Mucosa of descending colon (tissue), 3 donors: ENCODE results near the gene AAMDC. TPM values are rescaled to one million over a fixed set of nuclear protein-coding genes. Genes with fewer than 3 reads are reported as not detected.
"Not testable (repeated sequence)": the region's sequence is repeated elsewhere in the genome, so short reads cannot be mapped to it uniquely, and the experiment has no call there.

Experiments used
- ATAC-seq: fragments of 200-7000 bp; cut with Tn5 transposase; one replicate; pipeline ENCODE4 v1.9.1; 2020; ENCODE audit warnings: mild to moderate bottlenecking, moderate library complexity
- DNase-seq, 3 donors: peaks; one replicate each; pipeline ENCODE4 v3.0.0-alpha.2; 2020
- H3K36me3 ChIP-seq: fragments of 200-600 bp; one replicate; pipeline ENCODE4 v1.8.0; 2021; ENCODE audit warnings: low read depth, mild to moderate bottlenecking
- H3K4me1 ChIP-seq: fragments of 200-600 bp; one replicate; pipeline ENCODE4 v1.8.0; 2021; ENCODE audit warnings: low read depth, mild to moderate bottlenecking
- H3K4me3 ChIP-seq: fragments of 200-600 bp; one replicate; pipeline ENCODE4 v1.8.0; 2021; ENCODE audit warnings: mild to moderate bottlenecking
- H3K9me3 ChIP-seq: fragments of 200-600 bp; one replicate; pipeline ENCODE4 v1.8.0; 2021; ENCODE audit warnings: mild to moderate bottlenecking
- intact Hi-C, 2 donors: fragments of 100-400 bp; cut with DNase I in 1 of 2; cut with micrococcal nuclease in 1 of 2; formaldehyde crosslinking; loops; one replicate each; pipeline versions ENCODE4 v1.11.0 to v1.11.1; 2022; cut with DNase I, micrococcal nuclease
- total RNA-seq, 3 donors: library from RNA; stranded (reverse); fragmentation: NEBNext Ultra II Directional in 2 of 3; extraction: Animal tissue kit (Norgen Biotek cat#: 25700) in 2 of 3; gene quantifications; one replicate each; pipeline versions ENCODE4 v1.2.1 to v1.2.4, GENCODE V29; 2021 to 2023
- TF ChIP-seq, protein P1 (sequence below): fragments of 200-600 bp; IDR thresholded peaks from one replicate; pipeline ENCODE4 v1.8.0; 2022; ENCODE audit warnings: antibody characterized with exemption, mild to moderate bottlenecking
- donor health status: DM: no; HTN: no; CAD: no; lungs with moderate emphysema.
- donor health status: DM: no; HTN: no; CAD: no.
- donor health status: DM: no; HTN: yes; CAD: no.

AAMDC gene
- total RNA-seq, 3 donors from 2014 or later = 22.9 to 28.1 (median 27.9) TPM

DNA sequence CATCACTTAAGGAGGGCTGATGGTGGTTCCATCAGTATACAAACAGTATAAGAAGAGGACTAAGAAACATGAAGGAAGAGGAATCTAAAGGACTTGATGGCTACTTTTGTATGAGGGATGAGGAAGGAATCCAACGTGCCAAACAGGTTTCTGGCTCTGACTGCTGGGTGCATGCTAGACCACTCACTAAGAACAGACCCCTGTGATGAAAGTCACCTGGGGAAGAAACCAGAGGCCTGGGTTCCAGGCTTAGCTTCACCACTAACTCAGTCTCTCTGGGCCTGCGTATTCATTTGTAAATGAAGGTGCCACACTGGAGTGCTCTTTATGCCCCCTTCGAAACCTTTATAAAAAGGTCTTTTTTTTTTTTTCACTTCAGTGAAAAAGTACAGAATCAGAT lies 55.1 kb downstream of the AAMDC start:
- intact Hi-C loops = no loop called here
- DNase-seq = no peak
- no peaks in the 10 kb centered on the region for H3K36me3 ChIP-seq
- no peak overlapping the region for H3K4me3 ChIP-seq
- no peaks in the 10 kb centered on the region for H3K9me3 ChIP-seq
- no peaks in the 10 kb centered on the region for H3K4me1 ChIP-seq
- TF ChIP-seq, protein P1, sequence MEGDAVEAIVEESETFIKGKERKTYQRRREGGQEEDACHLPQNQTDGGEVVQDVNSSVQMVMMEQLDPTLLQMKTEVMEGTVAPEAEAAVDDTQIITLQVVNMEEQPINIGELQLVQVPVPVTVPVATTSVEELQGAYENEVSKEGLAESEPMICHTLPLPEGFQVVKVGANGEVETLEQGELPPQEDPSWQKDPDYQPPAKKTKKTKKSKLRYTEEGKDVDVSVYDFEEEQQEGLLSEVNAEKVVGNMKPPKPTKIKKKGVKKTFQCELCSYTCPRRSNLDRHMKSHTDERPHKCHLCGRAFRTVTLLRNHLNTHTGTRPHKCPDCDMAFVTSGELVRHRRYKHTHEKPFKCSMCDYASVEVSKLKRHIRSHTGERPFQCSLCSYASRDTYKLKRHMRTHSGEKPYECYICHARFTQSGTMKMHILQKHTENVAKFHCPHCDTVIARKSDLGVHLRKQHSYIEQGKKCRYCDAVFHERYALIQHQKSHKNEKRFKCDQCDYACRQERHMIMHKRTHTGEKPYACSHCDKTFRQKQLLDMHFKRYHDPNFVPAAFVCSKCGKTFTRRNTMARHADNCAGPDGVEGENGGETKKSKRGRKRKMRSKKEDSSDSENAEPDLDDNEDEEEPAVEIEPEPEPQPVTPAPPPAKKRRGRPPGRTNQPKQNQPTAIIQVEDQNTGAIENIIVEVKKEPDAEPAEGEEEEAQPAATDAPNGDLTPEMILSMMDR = no peak
- no peak for ATAC-seq

DNA sequence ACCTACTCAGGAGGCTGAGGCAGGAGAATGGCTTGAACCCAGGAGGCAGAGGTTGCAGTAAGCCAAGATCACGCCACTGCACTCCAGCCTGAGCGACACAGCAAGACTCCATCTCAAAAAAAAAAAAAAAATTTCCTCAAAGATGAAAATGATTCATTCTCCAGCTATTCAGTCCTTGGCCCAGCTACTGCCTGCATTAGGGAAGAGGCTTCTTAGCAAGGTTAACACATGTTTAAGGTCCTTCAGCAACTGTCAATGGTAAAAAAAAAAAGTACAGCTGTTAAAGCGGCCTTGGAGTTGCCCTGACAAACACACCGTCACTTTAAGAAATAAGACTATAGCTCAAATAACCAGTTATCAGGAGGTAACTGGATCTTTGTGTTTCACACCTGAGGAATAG lies 57.3 kb downstream of the AAMDC start:
- DNase-seq, H3K9me3 ChIP-seq, H3K36me3 ChIP-seq, intact Hi-C loops, ATAC-seq, H3K4me3 ChIP-seq, H3K4me1 ChIP-seq: not testable (repeated sequence)

DNA sequence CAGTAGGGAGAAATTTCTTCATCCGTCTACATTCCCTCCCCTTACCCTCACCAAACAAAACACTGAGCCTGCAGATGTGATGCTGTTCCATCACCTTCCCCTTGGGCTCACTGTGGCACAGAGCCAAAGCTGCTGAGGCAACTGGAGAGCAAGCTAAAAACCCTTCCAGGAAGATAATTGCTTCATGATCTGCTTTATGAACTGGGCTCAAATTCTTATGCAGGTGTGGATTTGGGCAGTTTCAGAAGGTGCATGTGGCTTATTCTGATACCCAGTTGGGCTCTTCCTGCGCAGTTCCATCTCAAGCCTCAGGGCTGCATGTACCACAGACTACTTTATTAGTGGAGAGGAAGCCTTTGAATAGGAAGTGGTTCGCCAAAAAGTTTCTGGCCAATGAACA lies 58.3 kb downstream of the AAMDC start:
- DNase-seq (peak in 1 of 3 donors; percentile 1), ATAC-seq (no peak)
- intact Hi-C loops = no loop called here
- TF ChIP-seq, protein P1 = no peak
- H3K36me3 ChIP-seq = no peaks in the 10 kb centered on the region
- H3K9me3 ChIP-seq = no peaks in the 10 kb centered on the region
- H3K4me3 ChIP-seq = no peak overlapping the region
- H3K4me1 ChIP-seq = no peaks in the 10 kb centered on the region

DNA sequence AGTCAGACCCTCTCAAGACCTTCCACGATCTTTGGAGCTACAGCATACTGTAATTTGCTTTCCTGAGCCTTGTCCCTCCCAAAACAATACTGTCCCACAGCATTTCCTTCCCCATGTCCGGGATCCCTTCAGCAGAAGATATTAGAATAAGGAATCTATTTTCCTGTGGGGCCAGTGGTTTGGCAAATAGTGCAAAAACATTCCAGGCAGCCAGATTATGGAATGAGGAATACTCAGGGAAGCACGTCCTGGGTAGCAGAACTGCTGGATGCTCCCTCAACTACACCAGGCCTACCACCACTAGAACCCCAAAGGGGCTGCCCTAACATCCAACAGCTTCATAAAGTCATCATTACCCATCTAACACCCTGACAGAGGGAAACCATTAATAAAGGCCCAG lies 61.5 kb downstream of the AAMDC start:
- Histone ChIP-seq H3K9me3 (no peaks in the 10 kb centered on the region), H3K4me3 (no peak overlapping the region), H3K36me3 (no peaks in the 10 kb centered on the region), H3K4me1 (no peaks in the 10 kb centered on the region)
- TF ChIP-seq, protein P1 = no peak
- DNase-seq (no peak), ATAC-seq (no peak)
- intact Hi-C loops = no loop called here

DNA sequence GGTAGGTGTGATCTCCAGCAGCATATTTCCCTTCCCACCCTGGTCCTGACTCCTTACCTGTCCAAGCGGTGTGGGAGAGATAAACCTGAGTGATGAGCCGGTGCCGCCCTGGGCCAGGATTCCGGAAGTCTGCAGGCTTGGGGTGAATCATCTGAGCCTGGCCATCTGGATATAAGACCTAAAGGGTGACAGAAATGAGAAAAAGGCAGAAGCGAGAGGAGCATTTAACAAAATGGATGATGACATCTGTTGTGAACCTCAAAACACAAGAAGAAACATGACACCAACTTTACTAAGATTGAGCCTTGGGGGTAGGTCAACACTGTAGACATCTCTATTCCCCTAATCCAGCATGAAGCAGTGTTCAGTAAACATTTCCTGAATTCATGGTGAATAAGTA lies 62.8 kb downstream of the AAMDC start:
- H3K4me3 ChIP-seq = no peak overlapping the region
- TF ChIP-seq, protein P1 = no peak
- no peaks in the 10 kb centered on the region for H3K9me3 ChIP-seq
- intact Hi-C loops = no loop called here
- H3K36me3 ChIP-seq = no peaks in the 10 kb centered on the region
- DNase-seq = no peak
- no peak for ATAC-seq
- no peaks in the 10 kb centered on the region for H3K4me1 ChIP-seq

DNA sequence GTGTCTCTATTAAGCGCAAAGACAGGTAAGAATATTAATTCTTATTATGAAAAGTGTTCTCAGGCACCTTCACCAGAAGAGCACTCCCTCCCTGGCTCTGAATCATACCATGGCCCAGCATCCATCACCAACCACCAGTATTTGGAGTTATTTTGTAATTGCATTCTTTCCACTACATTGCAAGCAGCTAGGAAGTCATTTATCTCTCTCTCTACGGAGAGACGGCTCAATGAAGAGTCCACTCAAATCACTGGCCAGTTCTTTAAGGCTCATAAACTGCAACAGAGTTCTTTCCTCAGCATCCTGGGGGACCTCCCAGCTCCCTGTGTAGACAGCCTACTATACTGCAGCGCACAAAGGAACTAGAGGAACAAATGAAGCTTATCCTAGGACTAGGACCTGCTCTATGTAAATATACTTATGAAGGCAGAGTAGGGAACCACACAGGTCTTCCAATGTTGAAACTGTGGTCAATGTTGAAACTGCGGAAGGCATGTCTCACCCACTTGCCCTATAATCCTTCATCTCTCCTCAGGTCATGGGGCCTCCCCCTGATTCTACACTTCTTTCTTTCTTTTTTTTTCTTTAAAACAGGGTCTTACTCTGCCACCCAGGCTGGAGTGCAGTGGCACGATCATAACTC lies 63.4 kb downstream of the AAMDC start:
- H3K9me3 ChIP-seq = no peaks in the 10 kb centered on the region
- no peaks in the 10 kb centered on the region for H3K36me3 ChIP-seq
- ATAC-seq (no peak), DNase-seq (no peak)
- no peaks in the 10 kb centered on the region for H3K4me1 ChIP-seq
- no peak overlapping the region for H3K4me3 ChIP-seq
- TF ChIP-seq, protein P1 = no peak
- intact Hi-C loops = no loop called here
